ENCODE results near the gene ADGRB2. TPM values are rescaled to one million over a fixed set of nuclear protein-coding genes. Genes with fewer than 3 reads are reported as not detected.

Gene ADGRB2
- total and polyA plus RNA-seq, 2 donors from 2014 or later: 3.2 to 5.3 TPM

DNA sequence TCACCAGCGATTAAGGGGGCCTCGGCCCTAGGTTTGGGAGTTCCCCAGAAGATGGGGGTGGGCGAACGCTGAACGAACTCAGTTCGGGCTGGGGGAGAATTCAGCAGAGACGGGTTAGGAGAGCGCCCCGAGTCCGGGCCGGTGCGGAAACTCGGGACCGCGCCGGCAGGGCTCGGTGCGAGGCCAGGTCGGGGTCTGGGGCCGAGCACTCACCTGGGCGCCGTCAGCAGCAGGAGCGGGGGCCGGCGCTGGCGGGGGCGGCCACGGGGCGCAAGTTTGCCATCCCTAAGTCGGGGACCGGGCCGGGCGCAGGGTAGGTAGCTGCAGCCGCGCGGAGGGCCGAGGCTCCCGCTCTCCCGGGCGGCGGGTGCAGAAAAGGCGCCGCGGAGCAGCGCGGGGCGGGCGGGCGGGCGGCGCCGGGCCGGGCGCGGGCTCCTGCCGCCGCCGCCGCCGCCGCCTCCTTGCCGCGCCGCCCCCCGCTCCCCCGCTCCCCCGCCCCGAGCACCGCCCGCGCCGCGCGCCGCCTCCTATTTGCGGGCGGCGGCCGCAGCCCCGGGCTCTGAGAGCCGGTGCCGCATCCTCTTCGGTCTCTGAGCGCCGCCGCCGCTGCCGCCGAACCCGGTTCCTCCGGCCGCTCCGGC, 349 bp downstream of the ADGRB2 start:
- Histone ChIP-seq H3K4me1 (ENCODE audit: control insufficient read depth in 2 of 3, insufficient read depth in 2 of 3, low read depth in 1 of 3, low read length in 3 of 3) (peaks cover 0 to 15% (median 0%) of the 10 kb centered on the region in 3 donors), H3K27me3 (ENCODE audit: control insufficient read depth, insufficient read depth, low read length) (no peaks in the 10 kb centered on the region), H3K27ac (ENCODE audit: low read depth in 2 of 2, low read length in 2 of 2) (no peak overlapping the region), H3K36me3 (ENCODE audit: control insufficient read depth in 2 of 3, insufficient read depth in 3 of 3, low read length in 3 of 3) (no peaks in the 10 kb centered on the region), H3K9me3 (ENCODE audit: control insufficient read depth in 2 of 3, insufficient read depth in 1 of 3, low read length in 3 of 3) (no peaks in the 10 kb centered on the region), H3K4me3 (ENCODE audit: low read length in 3 of 3) (no peak overlapping the region), H3K9ac (ENCODE audit: low read length in 3 of 3) (no peak overlapping the region)
- TF ChIP-seq, protein P1, sequence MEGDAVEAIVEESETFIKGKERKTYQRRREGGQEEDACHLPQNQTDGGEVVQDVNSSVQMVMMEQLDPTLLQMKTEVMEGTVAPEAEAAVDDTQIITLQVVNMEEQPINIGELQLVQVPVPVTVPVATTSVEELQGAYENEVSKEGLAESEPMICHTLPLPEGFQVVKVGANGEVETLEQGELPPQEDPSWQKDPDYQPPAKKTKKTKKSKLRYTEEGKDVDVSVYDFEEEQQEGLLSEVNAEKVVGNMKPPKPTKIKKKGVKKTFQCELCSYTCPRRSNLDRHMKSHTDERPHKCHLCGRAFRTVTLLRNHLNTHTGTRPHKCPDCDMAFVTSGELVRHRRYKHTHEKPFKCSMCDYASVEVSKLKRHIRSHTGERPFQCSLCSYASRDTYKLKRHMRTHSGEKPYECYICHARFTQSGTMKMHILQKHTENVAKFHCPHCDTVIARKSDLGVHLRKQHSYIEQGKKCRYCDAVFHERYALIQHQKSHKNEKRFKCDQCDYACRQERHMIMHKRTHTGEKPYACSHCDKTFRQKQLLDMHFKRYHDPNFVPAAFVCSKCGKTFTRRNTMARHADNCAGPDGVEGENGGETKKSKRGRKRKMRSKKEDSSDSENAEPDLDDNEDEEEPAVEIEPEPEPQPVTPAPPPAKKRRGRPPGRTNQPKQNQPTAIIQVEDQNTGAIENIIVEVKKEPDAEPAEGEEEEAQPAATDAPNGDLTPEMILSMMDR (IDR thresholded peaks at IDR 0.05; ENCODE audit: borderline replicate concordance, extremely low read depth, insufficient read depth): no peak
- no peak for DNase-seq
- FAIRE-seq: no peak
- intact Hi-C loops (cut with DNase I): no loop called here

DNA sequence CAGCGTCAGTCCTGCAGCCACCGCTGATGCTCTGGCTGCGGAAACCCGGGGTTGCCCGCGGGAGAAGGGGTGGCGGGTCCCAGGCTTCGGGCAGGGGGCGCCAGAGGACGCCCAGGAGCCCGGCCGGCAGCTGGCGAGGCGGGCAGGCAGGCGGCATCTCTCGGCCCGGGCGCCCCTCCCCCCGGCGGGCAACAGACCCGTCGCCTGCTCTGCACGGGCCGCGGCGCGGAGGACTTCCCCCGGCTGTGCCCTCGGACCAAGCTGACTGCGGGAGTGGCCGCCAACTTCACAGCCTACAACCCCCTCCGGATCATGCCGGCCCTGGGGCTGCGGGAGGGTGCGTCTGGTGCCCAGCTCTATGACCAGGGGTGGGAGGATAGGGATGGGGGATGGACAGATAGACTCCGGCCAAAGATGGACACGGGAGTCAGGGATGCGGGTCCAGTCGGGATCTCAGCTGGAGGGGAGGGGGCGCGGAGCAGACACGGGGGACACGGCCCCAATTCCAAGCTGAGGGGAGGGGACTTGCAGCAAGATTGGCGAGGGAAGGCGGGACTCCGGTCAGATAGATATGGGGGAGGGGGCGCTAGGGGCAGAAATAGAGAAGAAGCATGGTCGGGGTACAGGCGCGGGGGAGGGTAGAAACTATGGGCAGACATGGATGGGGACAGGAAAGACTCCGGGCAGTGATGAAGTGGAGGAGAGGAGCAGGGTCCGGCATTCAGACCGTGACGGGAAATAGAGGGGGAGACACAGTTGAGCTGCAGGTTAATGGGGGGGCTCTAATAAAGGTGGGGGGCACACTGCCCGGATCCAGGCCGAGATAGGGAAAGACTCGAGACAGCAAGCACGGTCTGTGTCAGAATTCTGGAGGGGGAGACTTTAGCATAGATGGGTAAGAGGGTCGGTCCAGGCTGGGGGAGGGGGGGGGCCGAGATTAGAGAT, 1.1 kb downstream of the ADGRB2 start:
- Histone ChIP-seq H3K4me1 (ENCODE audit: control insufficient read depth in 2 of 3, insufficient read depth in 2 of 3, low read depth in 1 of 3, low read length in 3 of 3) (peaks cover 0 to 15% (median 0%) of the 10 kb centered on the region in 3 donors), H3K4me3 (ENCODE audit: low read length in 3 of 3) (peak overlapping the region in 1 of 3 donors; percentile 17), H3K9me3 (ENCODE audit: control insufficient read depth in 2 of 3, insufficient read depth in 1 of 3, low read length in 3 of 3) (no peaks in the 10 kb centered on the region), H3K27me3 (ENCODE audit: control insufficient read depth, insufficient read depth, low read length) (no peaks in the 10 kb centered on the region), H3K27ac (ENCODE audit: low read depth in 2 of 2, low read length in 2 of 2) (no peak overlapping the region), H3K36me3 (ENCODE audit: control insufficient read depth in 2 of 3, insufficient read depth in 3 of 3, low read length in 3 of 3) (no peaks in the 10 kb centered on the region), H3K9ac (ENCODE audit: low read length in 3 of 3) (no peak overlapping the region)
- TF ChIP-seq, protein P1 (IDR thresholded peaks at IDR 0.05; ENCODE audit: borderline replicate concordance, extremely low read depth, insufficient read depth): peak; percentile 47
- intact Hi-C loops (cut with DNase I): no loop called here
- DNase-seq (peak; percentile 83 to 90 (median 87)), FAIRE-seq (no peak)

DNA sequence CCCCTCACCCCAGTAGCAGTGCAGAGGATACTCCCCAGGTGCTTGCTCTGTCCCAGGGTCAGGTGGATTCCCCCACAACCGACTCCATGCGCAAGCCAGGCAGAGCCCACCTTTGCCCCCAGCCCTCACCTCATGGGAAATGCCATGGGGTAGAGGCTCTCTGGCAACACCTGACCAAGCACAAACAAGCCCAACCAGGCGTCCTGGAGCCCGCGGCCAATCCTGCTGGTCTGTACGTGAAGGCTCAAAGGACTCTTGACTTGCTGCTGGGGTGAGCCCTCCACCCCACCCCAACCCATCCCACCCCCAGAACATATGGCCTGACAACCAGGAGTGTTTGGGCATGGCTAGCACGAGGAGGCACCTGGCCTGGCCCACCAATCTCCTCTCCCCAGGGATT, 1.8 kb downstream of the ADGRB2 start:
- no peak overlapping the region for H3K27ac ChIP-seq (ENCODE audit: low read depth in 2 of 2, low read length in 2 of 2)
- DNase-seq: peak in 1 of 5 donors; percentile 34
- H3K4me3 ChIP-seq (ENCODE audit: low read length in 3 of 3): no peak overlapping the region
- FAIRE-seq: no peak
- TF ChIP-seq, protein P1 (IDR thresholded peaks at IDR 0.05; ENCODE audit: borderline replicate concordance, extremely low read depth, insufficient read depth): no peak
- H3K9me3 ChIP-seq (ENCODE audit: control insufficient read depth in 2 of 3, insufficient read depth in 1 of 3, low read length in 3 of 3): no peaks in the 10 kb centered on the region
- no peak overlapping the region for H3K9ac ChIP-seq (ENCODE audit: low read length in 3 of 3)
- no peaks in the 10 kb centered on the region for H3K36me3 ChIP-seq (ENCODE audit: control insufficient read depth in 2 of 3, insufficient read depth in 3 of 3, low read length in 3 of 3)
- intact Hi-C loops (cut with DNase I): no loop called here
- peaks cover 0 to 15% (median 0%) of the 10 kb centered on the region in 3 donors for H3K4me1 ChIP-seq (ENCODE audit: control insufficient read depth in 2 of 3, insufficient read depth in 2 of 3, low read depth in 1 of 3, low read length in 3 of 3)
- no peaks in the 10 kb centered on the region for H3K27me3 ChIP-seq (ENCODE audit: control insufficient read depth, insufficient read depth, low read length)

Data from kidney (tissue), 14 donors.